ENCODE results near the gene FOXP1.

The FOXP1 gene

DNA sequence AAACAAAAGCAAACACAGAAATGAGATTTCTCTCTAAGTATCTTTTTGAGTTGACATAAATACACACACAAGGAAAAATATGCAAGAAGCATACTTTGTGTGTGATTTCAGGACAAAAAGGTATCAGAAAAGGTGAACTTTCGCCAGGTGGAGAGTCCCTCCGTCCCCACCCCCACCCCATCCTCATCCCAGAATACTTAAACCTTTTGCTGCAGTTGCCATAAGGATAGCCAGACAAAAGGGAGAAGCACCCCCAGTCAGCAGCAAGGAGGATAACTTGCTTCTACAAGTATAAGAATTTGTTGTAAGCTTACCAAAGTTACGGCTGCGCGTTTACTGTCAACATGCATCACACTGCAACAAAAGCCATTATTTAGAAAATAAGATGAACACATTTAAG lies 10.3 kb downstream of the FOXP1 start:
- Histone ChIP-seq H3K79me2 (ENCODE audit: insufficient read depth, low read length) (no peaks in the 10 kb centered on the region), H3K27me3 (ENCODE audit: low read length) (no peaks in the 10 kb centered on the region), H3K36me3 (ENCODE audit: low read length) (no peaks in the 10 kb centered on the region), H3K9me2 (replicated peaks; ENCODE audit: insufficient read depth, low read length) (no peaks in the 10 kb centered on the region), H3K9ac (ENCODE audit: low read length) (no peak overlapping the region), H2AFZ (ENCODE audit: low read depth, low read length, severe bottlenecking) (no peak overlapping the region), H3K9me3 (ENCODE audit: insufficient read depth, low read length) (no peaks in the 10 kb centered on the region), H3K27ac (ENCODE audit: low read depth, low read length) (no peak overlapping the region), H3F3A (ENCODE audit: insufficient read depth) (no peaks in the 10 kb centered on the region), H4K20me1 (ENCODE audit: low read depth, low read length) (no peaks in the 10 kb centered on the region), H3K4me3 (ENCODE audit: insufficient read depth, low read length, poor library complexity, severe bottlenecking) (no peak overlapping the region), H3K4me2 (ENCODE audit: low read depth, low read length, poor library complexity, severe bottlenecking) (no peak overlapping the region)
- no peak for TF ChIP-seq EZH2phosphoT487 (conservative IDR thresholded peaks at IDR 0.05; ENCODE audit: low read length)
- no peak for TF ChIP-seq CTCF (IDR thresholded peaks at IDR 0.05; ENCODE audit: insufficient read depth, low read length, poor library complexity, severe bottlenecking)

DNA sequence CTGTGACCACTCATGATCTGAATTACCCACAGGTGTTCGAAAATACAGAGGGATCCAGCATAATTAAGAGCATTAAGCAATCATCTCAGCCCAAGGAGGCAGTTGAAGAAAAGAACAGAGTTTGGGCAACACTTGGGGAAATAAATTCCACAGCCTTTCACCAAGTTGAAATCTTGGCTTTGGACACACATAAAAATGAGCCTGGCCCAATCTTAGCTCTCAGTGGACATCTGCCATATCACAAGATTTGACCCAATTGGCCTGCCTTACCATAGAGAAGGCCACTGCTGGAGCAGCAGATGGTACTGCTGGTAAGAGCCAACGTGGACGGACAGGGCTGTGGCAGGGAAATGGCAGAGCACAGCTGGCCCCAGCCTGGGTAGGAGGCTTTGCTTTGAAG lies 13.0 kb downstream of the FOXP1 start:
- Histone ChIP-seq H3F3A (ENCODE audit: insufficient read depth) (no peaks in the 10 kb centered on the region), H4K20me1 (ENCODE audit: low read depth, low read length) (no peaks in the 10 kb centered on the region), H3K9ac (ENCODE audit: low read length) (no peak overlapping the region), H3K79me2 (ENCODE audit: insufficient read depth, low read length) (no peaks in the 10 kb centered on the region), H3K36me3 (ENCODE audit: low read length) (no peaks in the 10 kb centered on the region), H3K27ac (ENCODE audit: low read depth, low read length) (no peak overlapping the region), H3K9me3 (ENCODE audit: insufficient read depth, low read length) (no peaks in the 10 kb centered on the region), H3K4me2 (ENCODE audit: low read depth, low read length, poor library complexity, severe bottlenecking) (no peak overlapping the region), H3K9me2 (replicated peaks; ENCODE audit: insufficient read depth, low read length) (no peaks in the 10 kb centered on the region), H3K4me3 (ENCODE audit: insufficient read depth, low read length, poor library complexity, severe bottlenecking) (no peak overlapping the region), H3K27me3 (ENCODE audit: low read length) (no peaks in the 10 kb centered on the region), H2AFZ (ENCODE audit: low read depth, low read length, severe bottlenecking) (no peak overlapping the region)
- TF ChIP-seq EZH2phosphoT487 (conservative IDR thresholded peaks at IDR 0.05; ENCODE audit: low read length) (no peak), CTCF (IDR thresholded peaks at IDR 0.05; ENCODE audit: insufficient read depth, low read length, poor library complexity, severe bottlenecking) (no peak)

GRCh38 chr3:71568207-71568606 lies 15.3 kb downstream of the FOXP1 start:
- Histone ChIP-seq H2AFZ (ENCODE audit: low read depth, low read length, severe bottlenecking) (no peak overlapping the region), H3K9ac (ENCODE audit: low read length) (no peak overlapping the region), H3K4me3 (ENCODE audit: insufficient read depth, low read length, poor library complexity, severe bottlenecking) (no peak overlapping the region), H3K9me3 (ENCODE audit: insufficient read depth, low read length) (no peaks in the 10 kb centered on the region), H4K20me1 (ENCODE audit: low read depth, low read length) (no peaks in the 10 kb centered on the region), H3K9me2 (replicated peaks; ENCODE audit: insufficient read depth, low read length) (no peaks in the 10 kb centered on the region), H3F3A (ENCODE audit: insufficient read depth) (no peaks in the 10 kb centered on the region), H3K27me3 (ENCODE audit: low read length) (no peaks in the 10 kb centered on the region), H3K27ac (ENCODE audit: low read depth, low read length) (no peak overlapping the region), H3K79me2 (ENCODE audit: insufficient read depth, low read length) (no peaks in the 10 kb centered on the region), H3K36me3 (ENCODE audit: low read length) (no peaks in the 10 kb centered on the region), H3K4me2 (ENCODE audit: low read depth, low read length, poor library complexity, severe bottlenecking) (no peak overlapping the region)
- TF ChIP-seq EZH2phosphoT487 (conservative IDR thresholded peaks at IDR 0.05; ENCODE audit: low read length), result no peak
- no peak for TF ChIP-seq CTCF (IDR thresholded peaks at IDR 0.05; ENCODE audit: insufficient read depth, low read length, poor library complexity, severe bottlenecking)

- no peak overlapping the region for H3K27ac ChIP-seq (ENCODE audit: low read depth, low read length)
These were observed 16.8 kb downstream of the FOXP1 start for GRCh38 chr3:71566776-71567175.

More at GRCh38 chr3:71566776-71567175, 16.8 kb downstream of the FOXP1 start:
- Histone ChIP-seq H3K27me3 (ENCODE audit: low read length) (no peaks in the 10 kb centered on the region), H3K79me2 (ENCODE audit: insufficient read depth, low read length) (no peaks in the 10 kb centered on the region), H3K9ac (ENCODE audit: low read length) (no peak overlapping the region), H2AFZ (ENCODE audit: low read depth, low read length, severe bottlenecking) (no peak overlapping the region), H3K4me2 (ENCODE audit: low read depth, low read length, poor library complexity, severe bottlenecking) (no peak overlapping the region), H3K9me2 (replicated peaks; ENCODE audit: insufficient read depth, low read length) (no peaks in the 10 kb centered on the region), H3K9me3 (ENCODE audit: insufficient read depth, low read length) (no peaks in the 10 kb centered on the region), H3K4me3 (ENCODE audit: insufficient read depth, low read length, poor library complexity, severe bottlenecking) (no peak overlapping the region), H3K36me3 (ENCODE audit: low read length) (no peaks in the 10 kb centered on the region), H4K20me1 (ENCODE audit: low read depth, low read length) (no peaks in the 10 kb centered on the region), H3F3A (ENCODE audit: insufficient read depth) (no peaks in the 10 kb centered on the region)
- no peak for TF ChIP-seq EZH2phosphoT487 (conservative IDR thresholded peaks at IDR 0.05; ENCODE audit: low read length)

Data from SU-DHL-6 (cell line).